Upper lobe of right lung (tissue), 1 donor: Measurements from ENCODE around the gene CST3. TPM values are rescaled to one million over a fixed set of nuclear protein-coding genes. Genes with fewer than 3 reads are reported as not detected.

Experiments used
- ATAC-seq: fragments of 200-7000 bp; cut with Tn5 transposase; one replicate; pipeline ENCODE4 v1.9.1; 2020; ENCODE audit warnings: mild to moderate bottlenecking, moderate library complexity
- DNase-seq: peaks from one replicate; pipeline ENCODE4 v3.0.0-alpha.2; 2020
- H3K27ac ChIP-seq: fragments of 200-600 bp; one replicate; pipeline ENCODE4 v1.8.0; 2022
- H3K27me3 ChIP-seq: fragments of 200-600 bp; one replicate; pipeline ENCODE4 v1.8.0; 2022; ENCODE audit warnings: mild to moderate bottlenecking
- H3K36me3 ChIP-seq: fragments of 200-600 bp; one replicate; pipeline ENCODE4 v1.8.0; 2022
- H3K4me1 ChIP-seq: fragments of 200-600 bp; one replicate; pipeline ENCODE4 v1.8.0; 2022
- H3K4me3 ChIP-seq: fragments of 200-600 bp; one replicate; pipeline ENCODE4 v1.8.0; 2022; ENCODE audit warnings: mild to moderate bottlenecking
- H3K9me3 ChIP-seq: fragments of 200-600 bp; one replicate; pipeline ENCODE4 v1.8.0; 2022
- CTCF ChIP-seq: fragments of 200-600 bp; IDR thresholded peaks from one replicate; pipeline ENCODE4 v1.8.0; 2022; ENCODE audit warnings: antibody characterized with exemption
- intact Hi-C: fragments of 100-400 bp; cut with DNase I; formaldehyde crosslinking; loops from one replicate; pipeline ENCODE4 v1.11.0; 2022
- total RNA-seq: library from RNA; stranded (reverse); fragmentation: NEBNext Ultra II Directional; extraction: Animal tissue kit (Norgen Biotek cat#: 25700); gene quantifications from one replicate; pipeline ENCODE4 v1.2.1, GENCODE V29; 2021
- donor health status: DM: no; HTN: yes; CAD: no; lungs with severe emphysema.

Gene CST3
- total RNA-seq, 1 donor from 2014 or later: 666 TPM

- H3K36me3 ChIP-seq: no peaks in the 10 kb centered on the region
- no peak overlapping the region for H3K27ac ChIP-seq
- H3K4me3 ChIP-seq: no peak overlapping the region
- intact Hi-C loops: no loop called here
- H3K27me3 ChIP-seq: no peaks in the 10 kb centered on the region
- TF ChIP-seq CTCF: no peak
- DNase-seq (no peak), ATAC-seq (no peak)
- no peaks in the 10 kb centered on the region for H3K9me3 ChIP-seq
- peaks cover 21% of the 10 kb centered on the region for H3K4me1 ChIP-seq
Observed at GRCh38 chr20:23652926-23653325, 15.2 kb upstream of the CST3 start.

- Histone ChIP-seq H3K27me3 (no peaks in the 10 kb centered on the region), H3K27ac (no peak overlapping the region), H3K4me1 (peaks cover 21% of the 10 kb centered on the region), H3K9me3 (no peaks in the 10 kb centered on the region), H3K36me3 (no peaks in the 10 kb centered on the region), H3K4me3 (no peak overlapping the region)
- TF ChIP-seq CTCF: no peak
- intact Hi-C loops: no loop called here
- ATAC-seq: no peak
- DNase-seq: no peak
Observed at GRCh38 chr20:23652371-23652770, 14.6 kb upstream of the CST3 start.

- DNase-seq (no peak), ATAC-seq (no peak)
- intact Hi-C loops: no loop called here
- Histone ChIP-seq H3K9me3 (no peaks in the 10 kb centered on the region), H3K27ac (no peak overlapping the region), H3K36me3 (no peaks in the 10 kb centered on the region), H3K4me1 (peaks cover 18% of the 10 kb centered on the region), H3K27me3 (no peaks in the 10 kb centered on the region), H3K4me3 (no peak overlapping the region)
- no peak for TF ChIP-seq CTCF
Observed at GRCh38 chr20:23651117-23651516, 13.4 kb upstream of the CST3 start.

GRCh38 chr20:23649830-23650417 is 12.2 kb upstream of the CST3 start:
- H3K36me3 ChIP-seq: no peaks in the 10 kb centered on the region
- H3K27ac ChIP-seq: no peak overlapping the region
- no peaks in the 10 kb centered on the region for H3K9me3 ChIP-seq
- no peaks in the 10 kb centered on the region for H3K27me3 ChIP-seq
- no peak for DNase-seq
- no peak for ATAC-seq
- TF ChIP-seq CTCF: no peak
- H3K4me1 ChIP-seq: peaks cover 6% of the 10 kb centered on the region
- intact Hi-C loops: no loop called here
- H3K4me3 ChIP-seq: no peak overlapping the region

- Histone ChIP-seq H3K4me1 (no peaks in the 10 kb centered on the region), H3K27ac (no peak overlapping the region), H3K4me3 (no peak overlapping the region), H3K36me3 (no peaks in the 10 kb centered on the region), H3K9me3 (no peaks in the 10 kb centered on the region), H3K27me3 (no peaks in the 10 kb centered on the region)
- intact Hi-C loops: no loop called here
- ATAC-seq (no peak), DNase-seq (no peak)
- TF ChIP-seq CTCF: no peak
Observed at GRCh38 chr20:23649242-23649641, 11.5 kb upstream of the CST3 start.

GRCh38 chr20:23647346-23647745 is 9.6 kb upstream of the CST3 start:
- no peak overlapping the region for H3K4me3 ChIP-seq

More at GRCh38 chr20:23647346-23647745, 9.6 kb upstream of the CST3 start:
- intact Hi-C loops: no loop called here
- no peak for TF ChIP-seq CTCF
- no peaks in the 10 kb centered on the region for H3K9me3 ChIP-seq
- H3K36me3 ChIP-seq: no peaks in the 10 kb centered on the region
- H3K27ac ChIP-seq: no peak overlapping the region
- peaks cover 5% of the 10 kb centered on the region for H3K4me1 ChIP-seq
- no peak for ATAC-seq
- no peaks in the 10 kb centered on the region for H3K27me3 ChIP-seq
- no peak for DNase-seq
